Smooth muscle cell (in vitro differentiated cells): ENCODE data around the gene C2orf92. TPM values are rescaled to one million over a fixed set of nuclear protein-coding genes. Genes with fewer than 3 reads are reported as not detected.

Experiments
- DNase-seq: peaks from one replicate; lab custom pipeline; 2025; ENCODE audit not compliant: unreplicated experiment; lab: John Stamatoyannopoulos, UW
- H2AFZ ChIP-seq: fragments of 200-600 bp; sonication (generic); 2 replicates; pipeline ENCODE4 v1.6.0; 2016; ENCODE audit warnings: antibody characterized with exemption, low read depth, mild to moderate bottlenecking
- H3F3A ChIP-seq: fragments of 200-600 bp; sonication (generic); 2 replicates; pipeline ENCODE4 v1.6.0; 2017; ENCODE audit warnings: antibody characterized with exemption, low read depth
- H3K27ac ChIP-seq: fragments of 200-600 bp; sonication (generic); 2 replicates; pipeline ENCODE4 v1.5.1; 2016; ENCODE audit warnings: low read depth, mild to moderate bottlenecking
- H3K27me3 ChIP-seq: fragments of 200-600 bp; sonication (generic); 2 replicates; pipeline ENCODE4 v1.6.1; 2016; ENCODE audit warnings: low read depth, mild to moderate bottlenecking
- H3K36me3 ChIP-seq: fragments of 200-600 bp; sonication (generic); 2 replicates; pipeline ENCODE4 v1.5.1; 2016; ENCODE audit warnings: low read depth
- H3K4me1 ChIP-seq: fragments of 200-600 bp; sonication (generic); 2 replicates; pipeline ENCODE4 v1.5.1; 2016; ENCODE audit warnings: low read depth
- H3K4me2 ChIP-seq: fragments of 200-600 bp; sonication (generic); 2 replicates; pipeline ENCODE4 v1.6.0; 2016; ENCODE audit warnings: mild to moderate bottlenecking
- H3K4me3 ChIP-seq: fragments of 200-600 bp; sonication (generic); 2 replicates; pipeline ENCODE4 v1.5.1; 2016; ENCODE audit warnings: mild to moderate bottlenecking
- H3K79me2 ChIP-seq: fragments of 200-600 bp; sonication (generic); 2 replicates; pipeline ENCODE4 v1.6.0; 2016; ENCODE audit warnings: low read depth, mild to moderate bottlenecking
- H3K9ac ChIP-seq: fragments of 200-600 bp; sonication (generic); 2 replicates; pipeline ENCODE4 v1.6.0; 2016; ENCODE audit warnings: low read depth
- H3K9me3 ChIP-seq: fragments of 200-600 bp; sonication (generic); replicated peaks from 2 replicates; pipeline ENCODE4 v1.5.1; 2016; ENCODE audit warnings: low read depth
- H4K20me1 ChIP-seq: fragments of 200-600 bp; sonication (generic); 2 replicates; pipeline ENCODE4 v1.6.0; 2016; ENCODE audit warnings: low read depth
- CTCF ChIP-seq: fragments of 200-600 bp; sonication (generic); IDR thresholded peaks from 2 replicates; pipeline ENCODE4 v1.5.1; 2017; ENCODE audit warnings: borderline replicate concordance, mild to moderate bottlenecking, antibody characterized with exemption; ENCODE audit not compliant: insufficient read depth, poor library complexity, severe bottlenecking
- WGBS: methylation state at CpG from one replicate; pipeline ENCODE4 v1.1.7; 2016; ENCODE audit warnings: low lambda C conversion rate; 5-methylcytosine and 5-hydroxymethylcytosine counted together
- polyA plus RNA-seq: library from polyadenylated mRNA; unstranded; fragments of >200 nt; fragmentation: Nextera tagmentation; extraction: Ambion mirVana; gene quantifications from 2 replicates; pipeline ENCODE4 v1.2.1, GENCODE V29; 2016
- total RNA-seq: library from RNA; depleted of rRNA; stranded (reverse); fragments of >200 nt; gene quantifications from 2 replicates; pipeline ENCODE4 v1.2.3, GENCODE V29; 2014

Gene C2orf92
- total and polyA plus RNA-seq, 2 experiments from 2014 or later = 1.0 to 7.2 TPM

DNA sequence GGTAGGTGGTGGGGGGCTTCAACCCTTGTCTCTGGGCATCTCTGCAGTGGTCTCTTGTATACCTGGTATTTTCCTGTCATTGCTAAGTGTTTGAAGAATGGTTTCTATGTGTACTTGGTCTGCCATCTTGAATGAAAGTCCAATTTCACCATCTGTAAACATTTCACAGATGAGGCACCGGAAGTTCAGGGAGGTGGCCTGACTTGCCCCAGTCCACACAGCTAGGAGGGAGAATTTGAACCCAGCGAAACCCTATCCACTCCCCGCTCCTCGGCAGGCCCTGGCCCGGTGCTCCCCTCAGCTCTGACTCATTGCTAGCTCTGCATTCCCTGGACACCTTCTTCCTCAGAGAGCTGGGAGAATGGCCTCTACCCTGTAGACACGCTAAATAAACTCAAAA lies 74.4 kb downstream of the C2orf92 start:
- Histone ChIP-seq H3K4me1 (peaks cover 4% of the 10 kb centered on the region), H3K4me3 (no peak overlapping the region), H3K27me3 (no peaks in the 10 kb centered on the region), H3K36me3 (no peaks in the 10 kb centered on the region), H3K4me2 (no peak overlapping the region), H3K27ac (no peak overlapping the region), H2AFZ (no peak overlapping the region), H4K20me1 (no peaks in the 10 kb centered on the region), H3K79me2 (no peaks in the 10 kb centered on the region), H3K9me3 (no peaks in the 10 kb centered on the region), H3F3A (no peaks in the 10 kb centered on the region), H3K9ac (no peak overlapping the region)
- no peak for DNase-seq
- 90% methylated on average over 6 of the region's 6 CpGs for WGBS
- no peak for TF ChIP-seq CTCF

GRCh38 chr2:97745474-97746174 lies 76.1 kb downstream of the C2orf92 start:
- no peaks in the 10 kb centered on the region for H3F3A ChIP-seq
- no peak overlapping the region for H3K9ac ChIP-seq
- no peaks in the 10 kb centered on the region for H3K79me2 ChIP-seq
- H3K27ac ChIP-seq = no peak overlapping the region
- 84% methylated on average over 10 of the region's 10 CpGs for WGBS
- H3K27me3 ChIP-seq = no peaks in the 10 kb centered on the region
- H3K4me1 ChIP-seq = peaks cover 4% of the 10 kb centered on the region
- no peak for TF ChIP-seq CTCF
- no peak for DNase-seq
- no peaks in the 10 kb centered on the region for H3K36me3 ChIP-seq
- H3K9me3 ChIP-seq = no peaks in the 10 kb centered on the region
- H2AFZ ChIP-seq = no peak overlapping the region
- no peak overlapping the region for H3K4me2 ChIP-seq
- H4K20me1 ChIP-seq = no peaks in the 10 kb centered on the region
- no peak overlapping the region for H3K4me3 ChIP-seq

DNA sequence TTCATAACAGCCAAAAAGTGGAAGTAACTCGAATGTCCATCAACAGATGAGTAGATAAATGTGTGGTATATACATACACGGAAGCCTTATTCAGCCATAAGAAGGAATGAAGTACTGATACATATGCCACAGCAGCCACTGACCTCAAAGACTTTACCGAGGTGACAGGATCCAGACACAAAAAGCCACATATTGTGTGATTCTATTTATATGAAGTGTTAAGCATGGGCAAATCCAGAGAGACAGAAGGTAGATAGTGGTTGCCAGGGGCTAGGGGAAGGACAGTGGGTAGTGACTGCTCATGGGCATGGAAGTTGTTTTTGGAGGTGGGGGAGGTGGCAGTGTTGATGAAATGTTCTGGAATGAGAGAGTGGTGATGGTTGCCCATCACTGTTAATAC lies 77.8 kb downstream of the C2orf92 start:
- 51% methylated on average over 3 of the region's 3 CpGs for WGBS
- Histone ChIP-seq H3K4me3 (no peak overlapping the region), H3K27me3 (no peaks in the 10 kb centered on the region), H3K4me2 (peak overlapping the region; percentile 25), H3K4me1 (peaks cover 15% of the 10 kb centered on the region), H3K9ac (peak overlapping the region; percentile 27), H3F3A (no peaks in the 10 kb centered on the region), H4K20me1 (no peaks in the 10 kb centered on the region), H3K9me3 (no peaks in the 10 kb centered on the region), H3K27ac (peak overlapping the region; percentile 76), H2AFZ (no peak overlapping the region), H3K36me3 (no peaks in the 10 kb centered on the region), H3K79me2 (no peaks in the 10 kb centered on the region)
- no peak for DNase-seq
- no peak for TF ChIP-seq CTCF

DNA sequence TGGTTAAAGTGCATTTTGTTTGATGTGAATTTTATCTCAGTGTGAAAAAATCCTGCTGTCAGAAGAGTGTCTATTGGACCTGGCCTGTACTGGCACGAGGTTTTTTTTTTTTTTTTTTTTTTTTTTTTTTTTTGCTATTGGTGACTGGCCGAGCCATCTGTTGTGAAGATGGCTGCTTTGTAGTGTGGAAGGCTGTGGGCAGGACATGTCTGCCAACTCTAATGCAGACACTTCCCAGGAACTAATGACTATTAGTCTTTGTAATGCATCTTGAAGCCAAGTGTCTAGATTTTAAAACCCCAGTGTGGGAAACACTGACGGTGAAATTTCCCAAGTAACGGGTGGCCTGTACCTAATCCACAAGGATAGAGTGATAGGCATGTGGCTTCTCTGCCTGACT lies 78.2 kb downstream of the C2orf92 start:
- peak overlapping the region; percentile 27 for H3K9ac ChIP-seq
- no peaks in the 10 kb centered on the region for H3K36me3 ChIP-seq
- H3K4me2 ChIP-seq = peak overlapping the region; percentile 54
- no peak overlapping the region for H2AFZ ChIP-seq
- no peak overlapping the region for H3K4me3 ChIP-seq
- no peak for DNase-seq
- no peaks in the 10 kb centered on the region for H3K27me3 ChIP-seq
- H3K4me1 ChIP-seq = peaks cover 19% of the 10 kb centered on the region
- TF ChIP-seq CTCF = no peak
- no peaks in the 10 kb centered on the region for H3K79me2 ChIP-seq
- H3K9me3 ChIP-seq = no peaks in the 10 kb centered on the region
- no peaks in the 10 kb centered on the region for H4K20me1 ChIP-seq
- H3K27ac ChIP-seq = peak overlapping the region; percentile 76
- 37% methylated on average over 4 of the region's 4 CpGs for WGBS
- no peaks in the 10 kb centered on the region for H3F3A ChIP-seq
